K562 (cell line): ENCODE measurements around the gene FOXN3. TPM values are rescaled to one million over a fixed set of nuclear protein-coding genes. Genes with fewer than 3 reads are reported as not detected.

ENCODE experiments used
- ATAC-seq: fragments of 200-7000 bp; cut with Tn5 transposase; 3 replicates; pipeline ENCODE4 v1.9.1; 2020; ENCODE audit warnings: moderate library complexity
- BruUV-seq: library from RNA; stranded (reverse); fragments of 400-500 nt; replicated peaks from 2 replicates; lab custom pipeline; 2021; lab: Mats Ljungman, UMichigan
- CTCF ChIA-PET: fragments of 300-600 bp; formaldehyde crosslinking; extraction: SDS; loops from one replicate; lab custom pipeline; 2021; ENCODE audit warnings: low intra/inter-chr PET ratio; lab: Yijun Ruan, JAX
- POLR2A ChIA-PET: fragments of 300-600, 350-650 bp; sonication (Branson Sonifier 250); formaldehyde crosslinking; extraction: SDS; loops from one replicate; lab custom pipeline; 2021; ENCODE audit warnings: antibody characterized with exemption, inconsistent platforms; lab: Yijun Ruan, JAX
- DNase-seq, 4 experiments: peaks; one replicate each; pipeline versions ENCODE4 v3.0.0 to v3.0.0-alpha.2; 2011 to 2018; ENCODE audit warnings: low spot score in 3 of 4, mixed read lengths in 3 of 4; ENCODE audit errors: extremely low read depth in 1 of 4
- FAIRE-seq: peaks from 2 replicates; lab custom pipeline; 2011; peaks lifted over from hg19 to GRCh38; lab: Jason Lieb, UNC
- H2AFZ ChIP-seq: 2 replicates; pipeline ENCODE4 v1.6.0; 2011; ENCODE audit warnings: low read depth, low read length, control low read depth, inconsistent platforms
- H3K27ac ChIP-seq: fragments of 200-600 bp; 3 replicates; pipeline ENCODE4 v1.8.0; 2011; ENCODE audit warnings: low read depth, mild to moderate bottlenecking, control low read depth, inconsistent platforms, low read length, moderate library complexity, mixed read lengths; ENCODE audit errors: extremely low read depth
- H3K27me3 ChIP-seq, 2 experiments: fragments of 300-600 bp in 1 of 2; 2 replicates in 1 of 2; 3 replicates in 1 of 2; pipeline versions ENCODE4 v1.6.0 to v1.8.0; 2011; ENCODE audit warnings: inconsistent platforms in 2 of 2, low read length in 2 of 2, mild to moderate bottlenecking in 1 of 2, mixed read lengths in 1 of 2, moderate library complexity in 1 of 2; ENCODE audit not compliant: control insufficient read depth in 2 of 2, insufficient read depth in 2 of 2
- H3K36me3 ChIP-seq: fragments of 300-600 bp; 3 replicates; pipeline ENCODE4 v1.8.0; 2011; ENCODE audit warnings: mild to moderate bottlenecking, low read length, inconsistent platforms; ENCODE audit not compliant: control insufficient read depth, insufficient read depth
- H3K4me1 ChIP-seq, 2 experiments: fragments of 200-600 bp in 1 of 2; replicated peaks in 1 of 2; 2 replicates in 1 of 2; 3 replicates in 1 of 2; pipeline versions ENCODE4 v1.5.1 to v1.8.0; 2011; ENCODE audit warnings: inconsistent platforms in 2 of 2, low read length in 2 of 2, mild to moderate bottlenecking in 1 of 2, mixed read lengths in 1 of 2, moderate library complexity in 1 of 2; ENCODE audit not compliant: control insufficient read depth in 2 of 2, insufficient read depth in 2 of 2
- H3K4me2 ChIP-seq: 2 replicates; pipeline ENCODE4 v1.6.1; 2011; ENCODE audit warnings: low read length, control low read depth, inconsistent platforms, mixed read lengths; ENCODE audit not compliant: insufficient read depth
- H3K4me3 ChIP-seq: fragments of 200-600 bp; sonication (generic), shearing (Covaris generic); 2 replicates; pipeline ENCODE4 v1.5.1; 2016; ENCODE audit warnings: control low read depth, inconsistent platforms
- H3K79me2 ChIP-seq: fragments of 200-600 bp; 3 replicates; pipeline ENCODE4 v1.8.0; 2011; ENCODE audit warnings: low read length, inconsistent platforms; ENCODE audit not compliant: control insufficient read depth, insufficient read depth
- H3K9ac ChIP-seq, 2 experiments: 2 replicates each; pipeline versions ENCODE4 v1.6.0 to v1.6.1; 2011; ENCODE audit warnings: low read depth in 2 of 2, low read length in 2 of 2, control low read depth in 1 of 2, inconsistent platforms in 1 of 2, mild to moderate bottlenecking in 1 of 2, mixed read lengths in 1 of 2; ENCODE audit not compliant: insufficient read depth in 1 of 2
- H3K9me1 ChIP-seq: one replicate; pipeline ENCODE4 v1.6.0; 2011; ENCODE audit warnings: inconsistent platforms, mild to moderate bottlenecking, low read length, moderate library complexity; ENCODE audit not compliant: control insufficient read depth, insufficient read depth
- H3K9me3 ChIP-seq: replicated peaks from 2 replicates; pipeline ENCODE4 v1.5.1; 2011; ENCODE audit warnings: low read depth, low read length, inconsistent platforms; ENCODE audit not compliant: control insufficient read depth, insufficient read depth
- H4K20me1 ChIP-seq: replicated peaks from 2 replicates; pipeline ENCODE4 v1.6.1; 2011; ENCODE audit warnings: low read length, inconsistent platforms, mixed read lengths; ENCODE audit not compliant: control insufficient read depth, insufficient read depth
- BCOR ChIP-seq: fragments of 450-650 bp; IDR thresholded peaks from 2 replicates; pipeline ENCODE4 v1.6.1; 2016
- CAMTA2 ChIP-seq: fragments of 250-450 bp; sonication (Bioruptor Pico); conservative IDR thresholded peaks from 2 replicates; pipeline ENCODE4 v1.5.1; 2022
- JUN ChIP-seq, 2 experiments: sonication (generic) in 1 of 2; formaldehyde crosslinking in 1 of 2; IDR thresholded peaks; 2 replicates each; pipeline versions ENCODE4 v1.6.1 to v1.8.0; 2012 to 2022; ENCODE audit warnings: borderline replicate concordance in 2 of 2, mild to moderate bottlenecking in 2 of 2, improper control_type of control experiment in 1 of 2, low read depth in 1 of 2, low read length in 1 of 2, missing genetic modification reagents in 1 of 2
- NFATC3 ChIP-seq: fragments of 450-650 bp; IDR thresholded peaks from 2 replicates; pipeline ENCODE4 v1.6.1; 2017; ENCODE audit warnings: mild to moderate bottlenecking
- POU5F1 ChIP-seq: fragments of 150-350 bp; IDR thresholded peaks from 2 replicates; pipeline ENCODE4 v1.6.1; 2014; ENCODE audit warnings: borderline replicate concordance, low read length, low read depth, mild to moderate bottlenecking; ENCODE audit not compliant: partially characterized antibody
- RFX1 ChIP-seq: fragments of 450-650 bp; IDR thresholded peaks from 2 replicates; pipeline ENCODE4 v1.6.1; 2016; ENCODE audit warnings: mild to moderate bottlenecking, moderate library complexity
- ZNF253 ChIP-seq: fragments of 250-450 bp; sonication (Bioruptor Pico); conservative IDR thresholded peaks from 2 replicates; pipeline ENCODE4 v1.6.1; 2021; ENCODE audit warnings: mild to moderate bottlenecking
- WGBS: fragments of 100-300 bp; shearing (Covaris generic); methylation state at CpG from one replicate; pipeline ENCODE4 v1.1.6; 2016; ENCODE audit warnings: low coverage, mixed read lengths; ENCODE audit not compliant: insufficient coverage; ENCODE audit errors: missing lambda C conversion rate; 5-methylcytosine and 5-hydroxymethylcytosine counted together
- in situ Hi-C: fragments of 300-500 bp; cut with MboI; formaldehyde crosslinking; loops from 4 replicates; pipeline ENCODE4 v1.15.0; 2018; ENCODE audit warnings: inconsistent platforms, mixed read lengths
- intact Hi-C: fragments of 100-400 bp; cut with micrococcal nuclease; formaldehyde crosslinking; loops from 2 replicates; pipeline ENCODE4 v1.14.2; 2022
- polyA plus RNA-seq, 8 experiments: library from polyadenylated mRNA; depleted of rRNA in 4 of 8; stranded (reverse) in 5 of 8; unstranded in 3 of 8; fragments of >200 nt; fragmentation: Nextera tagmentation in 2 of 8; fragmentation: Illumina TruSeq in 1 of 8; extraction: Ambion mirVana in 2 of 8; extraction: Trizol in 1 of 8; gene quantifications; 2 replicates each; pipeline versions ENCODE4 v1.2.1 to v1.2.3, GENCODE V29; 2011 to 2014; ENCODE audit warnings: inconsistent platforms in 1 of 8, missing spikeins in 1 of 8
- total RNA-seq, 7 experiments: library from RNA; depleted of rRNA in 6 of 7; stranded (reverse); fragments of >200 nt in 6 of 7; fragmentation: Illumina TruSeq in 2 of 7; extraction: Trizol in 2 of 7; gene quantifications; 2 replicates each; pipeline versions ENCODE4 v1.2.1 to v1.2.3, GENCODE V29; 2011 to 2021; ENCODE audit warnings: low replicate concordance in 1 of 7

FOXN3 gene
- total and polyA plus RNA-seq, 9 of the 15 experiments (the other 6 are each of a cell fraction or from before 2014, with no cell fraction given): 0.07 to 1.3 (median 0.40) TPM

- H3K27ac ChIP-seq: no peak overlapping the region
- no peaks in the 10 kb centered on the region for H3K79me2 ChIP-seq
- H3K36me3 ChIP-seq: no peaks in the 10 kb centered on the region
- no peak overlapping the region for H2AFZ ChIP-seq
- no peak for DNase-seq
- no peak for TF ChIP-seq POU5F1
- BruUV-seq: no TSS peak
- in situ Hi-C loops (no loop called here), intact Hi-C loops (no loop called here)
- peaks cover 0 to 11% of the 10 kb centered on the region in 2 experiments; a peak in 3 of 5 replicates for H3K27me3 ChIP-seq
- ChIA-PET POLR2A (interaction anchor here (0.7 kb wide), 3 partner anchors 131 to 1983 kb away, joined by 3 read pairs; no protein-coding TSS in a partner anchor), CTCF (no interaction called here)
- H3K4me2 ChIP-seq: no peak overlapping the region
- no peaks in the 10 kb centered on the region for H3K9me3 ChIP-seq
- no peaks in the 10 kb centered on the region for H4K20me1 ChIP-seq
- WGBS: 3% methylated on average over 5 of the region's 17 CpGs
- no peaks in the 10 kb centered on the region for H3K4me1 ChIP-seq
- no peak overlapping the region for H3K9ac ChIP-seq
- ATAC-seq: no peak
- H3K9me1 ChIP-seq: no peaks in the 10 kb centered on the region
- FAIRE-seq: no peak
- no peak overlapping the region for H3K4me3 ChIP-seq
These were observed 11.6 kb upstream of the FOXN3 start for GRCh38 chr14:89428546-89429198.

- Histone ChIP-seq H3K27me3 (peaks cover 0 to 11% of the 10 kb centered on the region in 2 experiments; a peak in 3 of 5 replicates), H4K20me1 (no peaks in the 10 kb centered on the region), H3K4me1 (no peaks in the 10 kb centered on the region), H3K79me2 (no peaks in the 10 kb centered on the region), H2AFZ (no peak overlapping the region), H3K36me3 (no peaks in the 10 kb centered on the region), H3K4me2 (no peak overlapping the region), H3K27ac (no peak overlapping the region), H3K9me3 (no peaks in the 10 kb centered on the region), H3K4me3 (no peak overlapping the region), H3K9ac (no peak overlapping the region), H3K9me1 (no peaks in the 10 kb centered on the region)
- POLR2A ChIA-PET: interaction anchor here (0.7 to 0.8 kb wide), 2 partner anchors 123 to 131 kb away, joined by 3 to 5 read pairs; no protein-coding TSS in a partner anchor
- DNase-seq (no peak), FAIRE-seq (no peak), ATAC-seq (no peak)
- no TSS peak for BruUV-seq
- intact Hi-C loops (no loop called here), in situ Hi-C loops (no loop called here)
- CTCF ChIA-PET: interaction anchor here (0.6 kb wide), 1 partner anchor 205 kb away, joined by 7 read pairs; no protein-coding TSS in a partner anchor
- 0% methylated on average over 2 of the region's 2 CpGs for WGBS
- TF ChIP-seq JUN (IDR thresholded peaks at IDR 0.05; ENCODE audit: borderline replicate concordance, low read depth, low read length): no peak
- TF ChIP-seq JUN (CRISPR knock-in tag; IDR thresholded peaks at IDR 0.05; ENCODE audit: borderline replicate concordance): no peak
- no peak for TF ChIP-seq CAMTA2 (CRISPR knock-in tag)
- TF ChIP-seq NFATC3: no peak
- TF ChIP-seq BCOR: no peak
- TF ChIP-seq RFX1: no peak
- no peak for TF ChIP-seq ZNF253 (CRISPR knock-in tag)
These were observed 11.1 kb upstream of the FOXN3 start for GRCh38 chr14:89428173-89428523.
